ENCODE results near the gene FAM111B.

The FAM111B gene

GRCh38 chr11:59154610-59155009, 47.6 kb downstream of the FAM111B start:
- no peak for DNase-seq (ENCODE audit: low read depth)

GRCh38 chr11:59157433-59157832, 50.4 kb downstream of the FAM111B start:
- no peak for DNase-seq (ENCODE audit: low read depth)

- DNase-seq (ENCODE audit: low read depth), result peak; percentile 40
Observed at GRCh38 chr11:59158206-59159068, 51.4 kb downstream of the FAM111B start.

DNA sequence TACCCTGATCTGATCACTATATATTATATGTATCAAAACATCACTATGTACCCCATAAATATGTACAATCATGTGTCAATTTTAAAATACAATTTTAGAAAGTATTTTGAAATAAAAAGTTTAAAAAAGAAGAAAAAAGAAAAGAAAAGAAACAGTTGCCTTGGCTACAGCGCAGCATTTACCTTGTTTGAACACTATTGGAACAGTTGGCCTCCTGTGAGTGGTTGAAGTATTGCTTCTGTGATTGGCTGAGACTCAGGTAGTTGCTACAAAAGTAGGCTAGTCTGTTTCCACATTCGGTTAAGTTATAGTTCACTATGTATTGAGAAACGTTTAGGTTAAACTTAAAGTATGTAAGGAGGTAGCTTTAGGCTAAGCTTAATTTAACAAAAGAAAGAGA, 57.0 kb downstream of the FAM111B start:
- DNase-seq (ENCODE audit: low read depth), result no peak

DNA sequence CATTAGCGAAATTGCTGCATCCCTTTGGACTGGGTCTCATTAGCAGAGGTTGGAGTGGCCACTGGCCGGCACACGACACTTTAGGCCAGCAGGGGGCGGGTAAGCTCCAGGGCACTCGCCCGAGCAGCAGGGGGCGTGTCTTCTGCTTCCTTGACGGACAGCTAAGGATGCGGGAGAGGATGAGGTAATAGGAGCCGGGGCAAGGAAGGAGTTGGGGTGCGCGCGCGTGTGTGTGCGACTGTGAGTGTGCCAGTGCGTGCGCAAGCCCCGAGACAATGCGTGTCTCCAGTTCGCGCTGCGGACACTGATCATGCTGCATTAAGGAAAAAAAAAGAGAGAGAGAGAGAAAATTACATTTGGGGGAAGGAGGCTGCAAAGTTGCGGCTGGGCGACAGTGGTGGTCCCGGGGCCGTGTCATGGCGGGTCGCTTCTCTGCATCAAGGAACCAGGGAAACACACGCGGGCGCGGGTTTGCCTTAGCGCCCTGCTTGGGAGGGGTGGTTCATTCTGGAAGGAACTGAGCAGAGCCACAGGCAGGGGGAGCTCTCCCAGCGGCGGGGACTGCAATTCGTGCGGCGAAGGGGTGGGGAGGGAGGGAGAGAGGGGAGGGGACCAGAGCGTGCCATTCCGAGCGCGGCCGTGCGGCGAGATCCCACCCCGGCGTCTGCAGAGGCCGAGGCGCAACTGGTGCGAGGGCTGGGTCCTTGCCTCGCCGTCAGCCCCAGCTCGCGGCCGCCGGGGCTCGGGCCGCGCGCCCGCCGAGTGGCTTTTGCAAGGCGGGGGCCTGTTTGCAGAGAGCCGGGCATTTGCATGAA, 64.7 kb downstream of the FAM111B start, which contains the start of gene DTX4:
Gene DTX4, plus strand, starts transcription at position 625 of the 815 bp plus-strand sequence. CDS start 464 bp downstream, outside the sequence.
- peak; percentile 85 for DNase-seq (ENCODE audit: low read depth)

DNA sequence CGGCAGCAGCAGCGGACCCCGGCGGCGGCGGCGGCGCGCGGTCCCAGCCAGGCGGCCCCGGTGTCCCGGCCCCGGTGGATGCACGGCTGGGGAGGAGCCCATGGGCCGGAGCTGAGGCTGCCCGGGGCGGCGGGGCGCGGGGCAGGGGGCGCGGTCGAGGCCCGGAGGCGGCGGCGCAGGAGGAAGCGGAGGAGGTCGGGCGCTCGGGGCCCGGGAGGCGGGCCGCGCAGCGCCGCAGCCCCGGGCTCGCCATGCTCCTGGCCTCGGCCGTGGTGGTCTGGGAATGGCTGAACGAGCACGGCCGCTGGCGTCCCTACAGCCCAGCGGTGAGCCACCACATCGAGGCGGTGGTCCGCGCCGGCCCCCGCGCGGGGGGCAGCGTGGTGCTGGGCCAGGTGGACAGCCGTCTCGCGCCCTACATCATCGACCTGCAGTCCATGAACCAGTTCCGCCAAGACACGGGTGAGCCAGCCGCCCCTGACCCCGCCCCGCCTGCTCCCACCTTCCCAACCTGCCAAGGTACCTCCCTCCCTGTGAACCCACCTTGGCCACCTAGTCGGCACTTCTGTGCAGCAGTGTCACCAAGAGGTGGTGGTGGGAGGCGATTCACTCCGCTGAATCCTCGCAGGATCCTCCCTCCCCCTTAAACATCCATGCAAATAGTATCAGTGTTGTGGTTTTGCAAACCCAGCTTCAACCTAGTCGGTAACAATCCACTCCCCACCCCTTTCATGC, 65.5 kb downstream of the FAM111B start:
- no peak for DNase-seq (ENCODE audit: low read depth)

DNA sequence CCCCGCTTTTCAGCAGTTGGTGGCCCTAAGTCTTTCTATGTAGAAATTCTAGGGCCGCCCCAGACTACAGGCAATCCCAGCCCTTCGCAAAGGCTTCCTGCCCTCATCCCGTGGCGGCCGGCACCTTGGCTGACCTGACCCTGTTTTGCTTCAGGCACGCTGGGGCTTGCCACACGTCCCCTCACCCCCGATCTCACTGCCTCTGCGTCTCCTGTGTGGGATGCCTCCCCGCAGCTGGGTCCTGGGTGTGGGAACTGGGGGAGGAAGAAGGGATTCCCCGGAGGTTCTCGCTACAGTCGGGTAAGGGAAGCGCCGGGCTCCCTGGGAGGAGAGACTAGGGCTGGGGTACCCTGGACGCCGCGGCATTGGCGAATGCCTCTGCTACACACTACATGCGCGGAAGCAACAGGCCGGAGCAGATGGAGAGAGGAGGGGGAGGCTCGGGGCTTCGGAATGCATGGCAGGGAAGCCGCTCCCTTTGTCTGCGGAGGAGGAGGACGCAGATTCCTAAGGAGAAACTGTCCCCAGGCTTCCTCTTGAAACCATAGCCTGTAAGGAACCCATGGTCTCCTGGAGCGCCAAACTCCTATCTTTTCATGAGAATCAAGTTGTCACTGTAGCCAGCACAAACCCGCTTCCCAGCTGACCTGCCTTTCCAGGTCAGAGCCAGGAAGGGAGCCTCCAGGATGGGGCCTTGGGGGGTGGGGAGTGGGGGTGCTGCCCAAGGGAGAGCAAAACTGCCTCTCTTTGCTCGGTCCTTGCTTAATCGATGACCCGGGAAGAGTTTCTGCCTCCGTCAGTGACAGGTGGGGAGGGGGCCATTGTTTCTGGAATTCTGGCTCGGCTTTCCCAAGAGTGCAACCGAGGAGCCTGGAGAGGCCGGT, 66.3 kb downstream of the FAM111B start:
- DNase-seq (ENCODE audit: low read depth), result no peak

- no peak for DNase-seq (ENCODE audit: low read depth)
Observed at GRCh38 chr11:59173964-59174663, 67.1 kb downstream of the FAM111B start.

DNA sequence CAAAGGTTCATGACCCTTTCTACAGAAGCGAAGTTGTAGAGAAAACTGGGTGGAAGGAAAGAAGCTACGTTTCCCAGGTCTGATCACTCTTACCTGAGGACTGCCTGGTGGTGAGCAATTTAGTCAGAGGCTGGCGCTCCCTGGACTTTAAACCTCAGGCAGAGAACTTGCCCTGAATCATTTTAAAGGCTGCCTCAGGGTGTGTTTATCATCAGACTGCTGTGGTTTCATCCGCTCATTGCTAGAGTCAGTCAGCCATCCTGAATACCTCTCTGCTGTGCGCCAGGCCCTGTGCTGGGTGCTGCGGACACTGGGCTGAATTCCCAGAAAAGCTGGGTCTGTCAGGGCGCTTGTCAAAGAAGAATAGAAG, 67.6 kb downstream of the FAM111B start:
- DNase-seq (ENCODE audit: low read depth), result no peak

GRCh38 chr11:59175091-59175501, 68.1 kb downstream of the FAM111B start:
- no peak for DNase-seq (ENCODE audit: low read depth)

- no peak for DNase-seq (ENCODE audit: low read depth)
Observed at GRCh38 chr11:59176330-59176729, 69.3 kb downstream of the FAM111B start.

All from activated T-cell treated with anti-CD3 and anti-CD28 coated beads for 24 hours (primary cell).